ENCODE results near the gene MMP20.
A peak's percentile ranks its signal among the peaks of the same experiment; 100 is the strongest.

MMP20 gene

GRCh38 chr11:102591160-102591718, 33.9 kb downstream of the MMP20 start:
- no peak for DNase-seq (ENCODE audit: low read depth)

- no peak for DNase-seq (ENCODE audit: low read depth)
Observed at GRCh38 chr11:102590276-102591049, 34.7 kb downstream of the MMP20 start.

- no peak for DNase-seq (ENCODE audit: low read depth)
Observed at GRCh38 chr11:102589047-102589459, 36.1 kb downstream of the MMP20 start.

GRCh38 chr11:102587722-102588121, 37.4 kb downstream of the MMP20 start:
- no peak for DNase-seq (ENCODE audit: low read depth)

- DNase-seq (ENCODE audit: low read depth): no peak
Observed at GRCh38 chr11:102583141-102583873, 41.8 kb downstream of the MMP20 start.

GRCh38 chr11:102582140-102582539, 43.0 kb downstream of the MMP20 start:
- no peak for DNase-seq (ENCODE audit: low read depth)

- no peak for DNase-seq (ENCODE audit: low read depth)
Observed at GRCh38 chr11:102581066-102581465, 44.1 kb downstream of the MMP20 start.

- no peak for DNase-seq (ENCODE audit: low read depth)
Observed at GRCh38 chr11:102580185-102580951, 44.8 kb downstream of the MMP20 start.

- DNase-seq (ENCODE audit: low read depth): no peak
Observed at GRCh38 chr11:102577723-102578122, 47.4 kb downstream of the MMP20 start.

- no peak for DNase-seq (ENCODE audit: low read depth)
Observed at GRCh38 chr11:102577182-102577581, 48.0 kb downstream of the MMP20 start.

GRCh38 chr11:102576350-102576749, 48.8 kb downstream of the MMP20 start:
- DNase-seq (ENCODE audit: low read depth): no peak

GRCh38 chr11:102575012-102575411, 50.1 kb downstream of the MMP20 start:
- DNase-seq (ENCODE audit: low read depth): no peak

GRCh38 chr11:102573851-102574250, 51.3 kb downstream of the MMP20 start:
- no peak for DNase-seq (ENCODE audit: low read depth)

GRCh38 chr11:102572554-102573220, 52.4 kb downstream of the MMP20 start:
- DNase-seq (ENCODE audit: low read depth): no peak

- DNase-seq (ENCODE audit: low read depth): no peak
Observed at GRCh38 chr11:102568851-102569250, 56.3 kb downstream of the MMP20 start.

- DNase-seq (ENCODE audit: low read depth): no peak
Observed at GRCh38 chr11:102566112-102566511, 59.0 kb downstream of the MMP20 start.

- DNase-seq (ENCODE audit: low read depth): no peak
Observed at GRCh38 chr11:102564110-102564509, 61.0 kb downstream of the MMP20 start.

GRCh38 chr11:102561636-102562035, 63.5 kb downstream of the MMP20 start:
- no peak for DNase-seq (ENCODE audit: low read depth)

GRCh38 chr11:102560555-102561011, 64.5 kb downstream of the MMP20 start:
- DNase-seq (ENCODE audit: low read depth): peak; percentile 32

- no peak for DNase-seq (ENCODE audit: low read depth)
Observed at GRCh38 chr11:102559839-102560238, 65.3 kb downstream of the MMP20 start.

GRCh38 chr11:102555091-102555490, 70.0 kb downstream of the MMP20 start:
- no peak for DNase-seq (ENCODE audit: low read depth)

- no peak for DNase-seq (ENCODE audit: low read depth)
Observed at GRCh38 chr11:102553835-102554282, 71.3 kb downstream of the MMP20 start.
